ENCODE measurements around the gene IGFL1.
A peak's percentile ranks its signal among the peaks of the same experiment; 100 is the strongest.
"Not testable (repeated sequence)": the region's sequence is repeated elsewhere in the genome, so short reads cannot be mapped to it uniquely, and the experiment has no call there.

IGFL1 gene

GRCh38 chr19:46201454-46202310, 27.9 kb upstream of the IGFL1 start:
- no peak for DNase-seq (ENCODE audit: low read depth in 2 of 3, low spot score in 1 of 3)

DNA sequence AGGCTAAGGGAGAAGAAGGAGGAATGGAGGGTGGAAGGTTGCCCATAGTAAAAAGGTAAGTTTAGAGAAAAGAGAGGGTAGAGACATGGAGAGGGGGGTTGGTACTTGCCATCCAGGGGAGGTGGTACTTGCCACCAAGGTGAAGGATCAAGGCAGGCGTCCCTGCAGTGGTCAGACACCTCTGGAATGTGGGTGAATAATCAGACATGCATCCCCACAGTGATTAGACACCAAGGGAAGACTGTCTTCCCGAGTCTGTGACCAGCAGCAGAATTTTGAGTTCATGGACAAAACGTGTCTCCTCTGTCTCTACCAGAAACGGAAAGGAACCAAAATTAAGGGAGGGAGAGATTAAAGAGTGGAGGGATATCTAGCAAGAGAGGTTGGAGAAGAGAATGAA, 27.1 kb upstream of the IGFL1 start:
- no peak for DNase-seq (ENCODE audit: low read depth in 2 of 3, low spot score in 1 of 3)

- DNase-seq (ENCODE audit: low read depth in 2 of 3, low spot score in 1 of 3) = no peak
These were observed 26.4 kb upstream of the IGFL1 start for GRCh38 chr19:46202872-46203860.

GRCh38 chr19:46204008-46204407, 25.5 kb upstream of the IGFL1 start:
- DNase-seq (ENCODE audit: low read depth in 2 of 3, low spot score in 1 of 3) = no peak

- no peak for DNase-seq (ENCODE audit: low read depth in 2 of 3, low spot score in 1 of 3)
These were observed 24.2 kb upstream of the IGFL1 start for GRCh38 chr19:46205183-46205984.

- no peak for DNase-seq (ENCODE audit: low read depth in 2 of 3, low spot score in 1 of 3)
These were observed 23.4 kb upstream of the IGFL1 start for GRCh38 chr19:46206176-46206575.

GRCh38 chr19:46206682-46207081, 22.9 kb upstream of the IGFL1 start:
- no peak for DNase-seq (ENCODE audit: low read depth in 2 of 3, low spot score in 1 of 3)

GRCh38 chr19:46207858-46208257, 21.7 kb upstream of the IGFL1 start:
- DNase-seq (ENCODE audit: low read depth in 2 of 3, low spot score in 1 of 3) = not testable (repeated sequence)

GRCh38 chr19:46209051-46209450, 20.5 kb upstream of the IGFL1 start:
- DNase-seq (ENCODE audit: low read depth in 2 of 3, low spot score in 1 of 3) = no peak

GRCh38 chr19:46209472-46209871, 20.1 kb upstream of the IGFL1 start:
- DNase-seq (ENCODE audit: low read depth in 2 of 3, low spot score in 1 of 3) = no peak

GRCh38 chr19:46210669-46211068, 18.9 kb upstream of the IGFL1 start:
- DNase-seq (ENCODE audit: low read depth in 2 of 3, low spot score in 1 of 3) = no peak

GRCh38 chr19:46211201-46211881, 18.2 kb upstream of the IGFL1 start:
- DNase-seq (ENCODE audit: low read depth in 2 of 3, low spot score in 1 of 3) = no peak

GRCh38 chr19:46212592-46212991, 16.9 kb upstream of the IGFL1 start:
- not testable (repeated sequence) for DNase-seq (ENCODE audit: low read depth in 2 of 3, low spot score in 1 of 3)

DNA sequence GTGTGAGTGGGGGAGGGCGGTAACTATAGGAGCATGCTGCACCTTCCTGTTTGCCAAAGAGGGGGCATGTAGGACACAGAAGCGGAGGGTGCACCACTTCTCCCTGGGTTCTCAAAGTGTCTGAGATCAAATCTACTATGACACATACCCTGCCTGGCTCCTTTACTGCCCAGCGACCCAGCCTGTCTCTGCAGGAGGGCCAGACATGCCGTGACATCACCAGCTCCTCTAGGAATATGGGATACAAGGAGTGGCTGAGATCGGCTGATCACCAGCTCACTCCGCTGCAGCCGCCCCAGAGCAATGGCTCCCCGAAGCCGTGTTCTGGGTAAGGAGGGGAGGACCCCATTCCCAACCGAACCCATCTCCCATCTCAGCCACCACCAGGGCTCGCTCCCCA, 16.4 kb upstream of the IGFL1 start:
- no peak for DNase-seq (ENCODE audit: low read depth in 2 of 3, low spot score in 1 of 3)

DNA sequence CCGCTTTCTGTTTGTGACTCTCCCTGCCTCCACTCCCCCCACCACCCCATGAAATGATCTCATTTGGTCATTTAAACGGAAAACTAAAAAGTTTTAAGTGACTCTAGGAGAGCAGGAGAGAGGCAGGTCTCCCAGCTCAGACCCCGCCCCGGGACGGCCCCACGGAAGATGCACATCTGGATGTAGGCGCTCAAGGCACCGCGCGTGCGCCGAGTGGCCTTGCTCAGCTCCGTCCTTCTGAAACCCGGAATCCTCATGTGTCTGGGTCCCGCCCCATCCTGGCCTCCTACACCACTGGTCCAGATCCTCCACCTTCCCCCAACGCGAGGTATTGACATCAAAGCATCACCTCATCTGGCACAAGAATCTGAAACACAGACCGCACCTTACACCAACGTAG, 15.7 kb upstream of the IGFL1 start:
- no peak for DNase-seq (ENCODE audit: low read depth in 2 of 3, low spot score in 1 of 3)

- no peak for DNase-seq (ENCODE audit: low read depth in 2 of 3, low spot score in 1 of 3)
These were observed 12.9 kb upstream of the IGFL1 start for GRCh38 chr19:46216612-46217011.

GRCh38 chr19:46217476-46217875, 12.1 kb upstream of the IGFL1 start:
- no peak for DNase-seq (ENCODE audit: low read depth in 2 of 3, low spot score in 1 of 3)

- DNase-seq (ENCODE audit: low read depth in 2 of 3, low spot score in 1 of 3) = peak in 2 of 3 donors; percentile 20 to 25
These were observed 11.4 kb upstream of the IGFL1 start for GRCh38 chr19:46218160-46218559.

- no peak for DNase-seq (ENCODE audit: low read depth in 2 of 3, low spot score in 1 of 3)
These were observed 9.4 kb upstream of the IGFL1 start for GRCh38 chr19:46220038-46220615.

GRCh38 chr19:46221152-46221551, 8.4 kb upstream of the IGFL1 start:
- DNase-seq (ENCODE audit: low read depth in 2 of 3, low spot score in 1 of 3) = no peak
